Measurements from ENCODE around the gene FOSL1.

The FOSL1 gene

DNA sequence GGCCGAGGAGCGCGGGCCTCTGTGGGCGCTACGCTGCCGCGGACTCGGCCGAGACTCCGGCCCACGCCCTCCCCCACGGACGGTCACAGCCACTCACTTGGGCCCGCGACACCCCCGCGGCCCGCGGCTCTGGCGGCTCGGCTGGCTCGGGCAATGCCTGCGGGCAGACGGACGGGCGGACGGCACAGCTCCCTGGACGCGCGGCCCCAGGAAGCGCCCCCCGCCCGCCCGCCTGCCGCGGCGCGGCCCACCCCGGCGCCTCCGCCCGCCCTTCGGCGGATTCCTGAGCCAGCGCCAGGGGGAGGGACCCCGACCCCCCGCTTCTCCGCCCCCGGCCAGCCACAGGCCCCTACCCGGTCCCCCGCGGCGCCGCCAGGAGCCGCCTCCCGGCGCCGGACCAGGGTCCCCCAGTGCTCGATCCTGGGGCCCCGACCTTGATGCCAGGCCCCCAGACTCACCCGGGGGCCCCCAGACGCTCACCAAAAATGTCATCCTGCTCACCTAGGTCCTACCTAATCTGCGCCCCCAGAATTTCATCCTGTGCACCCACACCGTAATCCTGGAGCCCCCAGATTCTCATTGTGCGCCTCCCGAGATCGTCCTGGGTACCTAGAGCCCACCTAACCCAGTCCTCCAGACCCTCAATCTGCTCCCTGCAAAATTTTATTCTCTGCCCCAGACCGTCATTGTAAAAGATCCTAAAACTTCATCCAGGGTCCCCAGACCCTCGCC is 27.4 kb downstream of the FOSL1 start, which contains the start of gene EFEMP2:
Gene EFEMP2, minus strand, starts transcription at position 215 of the 732 bp plus-strand sequence. CDS start 446 bp downstream, outside the sequence.
- Histone ChIP-seq H3K4me2 (peak within 1 kb of the TSS; percentile 95), H3K79me2 (ENCODE audit: insufficient read depth, low read depth) (no peaks in the 10 kb centered on the region), H3K27ac (no peak within 1 kb of the TSS), H3K4me3 (IDR thresholded peaks at IDR 0.05; ENCODE audit: insufficient read depth, low read depth, low read length) (no peak within 1 kb of the TSS), H3K9ac (peak within 1 kb of the TSS; percentile 47; the same call in 1 of the 2 replicates), H2AFZ (ENCODE audit: low read depth) (peak within 1 kb of the TSS; percentile 91), H3K27me3 (ENCODE audit: insufficient read depth, low read depth) (no peaks in the 10 kb centered on the region), H3K4me1 (ENCODE audit: low read depth, poor library complexity, severe bottlenecking) (peaks cover 13% of the 10 kb centered on the region), H3K36me3 (ENCODE audit: insufficient read depth) (no peaks in the 10 kb centered on the region), H4K20me1 (ENCODE audit: insufficient read depth) (no peaks in the 10 kb centered on the region)
- no peak for TF ChIP-seq CTCF (conservative IDR thresholded peaks at IDR 0.05; ENCODE audit: low read depth, low read length)

DNA sequence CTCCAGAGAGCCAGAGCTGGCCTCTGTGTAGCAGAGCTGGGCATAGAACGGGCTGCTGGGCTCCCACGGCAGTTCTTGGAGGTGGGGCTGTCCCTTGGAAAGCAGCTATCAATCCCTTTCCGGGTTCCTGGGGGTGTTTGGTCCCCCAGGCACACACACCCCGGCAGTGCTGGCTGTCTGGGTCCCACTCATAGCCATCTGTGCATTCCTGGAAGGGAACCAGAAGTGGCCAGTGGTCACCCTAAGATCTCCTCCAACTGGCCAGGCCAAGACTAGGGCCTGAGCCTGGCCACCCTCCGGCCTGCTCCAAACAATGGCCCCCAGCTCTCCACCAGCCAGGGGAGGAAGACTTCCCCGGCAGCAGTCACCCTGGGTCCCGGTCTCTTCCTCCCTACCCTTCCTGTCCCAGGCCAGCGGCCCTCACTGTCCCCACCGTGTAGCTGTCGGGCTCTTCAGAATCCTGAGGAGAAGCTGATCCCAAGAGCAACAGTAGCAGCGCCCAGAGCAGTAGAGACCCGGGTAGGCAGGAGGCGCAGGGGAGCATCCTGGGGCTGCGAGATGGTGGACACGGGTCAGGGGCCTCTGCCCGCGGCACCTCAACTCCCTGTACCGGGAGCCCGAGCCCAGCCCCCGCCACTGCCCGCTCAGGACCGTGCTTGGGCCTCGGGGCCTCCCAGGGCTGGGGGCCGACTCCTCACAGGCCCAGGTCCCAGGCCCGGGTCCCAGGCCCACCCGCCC is 28.2 kb downstream of the FOSL1 start:
- Histone ChIP-seq H3K27ac (no peak overlapping the region), H3K79me2 (ENCODE audit: insufficient read depth, low read depth) (no peaks in the 10 kb centered on the region), H3K27me3 (ENCODE audit: insufficient read depth, low read depth) (no peaks in the 10 kb centered on the region), H3K4me2 (no peak overlapping the region), H4K20me1 (ENCODE audit: insufficient read depth) (no peaks in the 10 kb centered on the region), H3K4me3 (IDR thresholded peaks at IDR 0.05; ENCODE audit: insufficient read depth, low read depth, low read length) (no peak overlapping the region), H3K9ac (no peak overlapping the region), H3K4me1 (ENCODE audit: low read depth, poor library complexity, severe bottlenecking) (peaks cover 13% of the 10 kb centered on the region), H3K36me3 (ENCODE audit: insufficient read depth) (no peaks in the 10 kb centered on the region), H2AFZ (ENCODE audit: low read depth) (no peak overlapping the region)
- TF ChIP-seq CTCF (conservative IDR thresholded peaks at IDR 0.05; ENCODE audit: low read depth, low read length) = no peak

- Histone ChIP-seq H2AFZ (ENCODE audit: low read depth) (no peak overlapping the region), H4K20me1 (ENCODE audit: insufficient read depth) (no peaks in the 10 kb centered on the region), H3K9ac (no peak overlapping the region), H3K4me3 (IDR thresholded peaks at IDR 0.05; ENCODE audit: insufficient read depth, low read depth, low read length) (no peak overlapping the region), H3K36me3 (ENCODE audit: insufficient read depth) (no peaks in the 10 kb centered on the region), H3K4me1 (ENCODE audit: low read depth, poor library complexity, severe bottlenecking) (peaks cover 13% of the 10 kb centered on the region), H3K4me2 (no peak overlapping the region), H3K27me3 (ENCODE audit: insufficient read depth, low read depth) (no peaks in the 10 kb centered on the region), H3K27ac (no peak overlapping the region), H3K79me2 (ENCODE audit: insufficient read depth, low read depth) (no peaks in the 10 kb centered on the region)
- no peak for TF ChIP-seq CTCF (conservative IDR thresholded peaks at IDR 0.05; ENCODE audit: low read depth, low read length)
Measured at GRCh38 chr11:65870706-65871681, 29.2 kb downstream of the FOSL1 start.

- H3K4me3 ChIP-seq (IDR thresholded peaks at IDR 0.05; ENCODE audit: insufficient read depth, low read depth, low read length) = no peak overlapping the region
- peaks cover 13% of the 10 kb centered on the region for H3K4me1 ChIP-seq (ENCODE audit: low read depth, poor library complexity, severe bottlenecking)
- no peak overlapping the region for H3K27ac ChIP-seq
- no peaks in the 10 kb centered on the region for H3K27me3 ChIP-seq (ENCODE audit: insufficient read depth, low read depth)
- H3K9ac ChIP-seq = no peak overlapping the region
- no peak for TF ChIP-seq CTCF (conservative IDR thresholded peaks at IDR 0.05; ENCODE audit: low read depth, low read length)
- no peaks in the 10 kb centered on the region for H4K20me1 ChIP-seq (ENCODE audit: insufficient read depth)
- no peaks in the 10 kb centered on the region for H3K79me2 ChIP-seq (ENCODE audit: insufficient read depth, low read depth)
- H2AFZ ChIP-seq (ENCODE audit: low read depth) = no peak overlapping the region
- no peaks in the 10 kb centered on the region for H3K36me3 ChIP-seq (ENCODE audit: insufficient read depth)
- H3K4me2 ChIP-seq = no peak overlapping the region
Measured at GRCh38 chr11:65870307-65870658, 29.9 kb downstream of the FOSL1 start.
